SJCRH30 (cell line): ENCODE measurements around the gene GRM4. TPM values are rescaled to one million over a fixed set of nuclear protein-coding genes. Genes with fewer than 3 reads are reported as not detected.

Experiments used
- DNase-seq, 2 experiments: peaks; one replicate each; pipeline ENCODE4 v3.0.0-alpha.2; 2015 to 2020
- H3K27ac ChIP-seq: fragments of 250-450 bp; sonication (Bioruptor Pico); 2 replicates; pipeline ENCODE4 v1.5.1; 2020; ENCODE audit warnings: mild to moderate bottlenecking, moderate library complexity
- H3K27me3 ChIP-seq: fragments of 250-450 bp; sonication (Bioruptor Pico); 2 replicates; pipeline ENCODE4 v1.5.1; 2020; ENCODE audit warnings: mild to moderate bottlenecking, moderate library complexity
- H3K36me3 ChIP-seq: fragments of 250-450 bp; sonication (Bioruptor Pico); 2 replicates; pipeline ENCODE4 v1.5.1; 2020; ENCODE audit warnings: mild to moderate bottlenecking, moderate library complexity
- H3K4me1 ChIP-seq: fragments of 250-450 bp; sonication (Bioruptor Pico); 2 replicates; pipeline ENCODE4 v1.5.1; 2020; ENCODE audit warnings: mild to moderate bottlenecking, moderate library complexity
- H3K4me3 ChIP-seq: fragments of 250-450 bp; sonication (Bioruptor Pico); 2 replicates; pipeline ENCODE4 v1.5.1; 2020; ENCODE audit warnings: mild to moderate bottlenecking, moderate library complexity
- H3K9me3 ChIP-seq: fragments of 250-450 bp; sonication (Bioruptor Pico); replicated peaks from 2 replicates; pipeline ENCODE4 v1.5.1; 2020; ENCODE audit warnings: mild to moderate bottlenecking, moderate library complexity
- total RNA-seq: library from RNA; depleted of rRNA; stranded (reverse); fragments of >200 nt; shearing (Covaris generic); gene quantifications from 2 replicates; pipeline ENCODE4 v1.2.3, GENCODE V29; 2014

The GRM4 gene
- total RNA-seq, 1 experiment from 2014 or later: 0.06 TPM

GRCh38 chr6:34140075-34140474 lies 5.8 kb downstream of the GRM4 start:
- H3K4me3 ChIP-seq: no peak overlapping the region
- H3K4me1 ChIP-seq: no peaks in the 10 kb centered on the region
- no peaks in the 10 kb centered on the region for H3K36me3 ChIP-seq
- no peak overlapping the region for H3K27ac ChIP-seq
- H3K9me3 ChIP-seq: no peaks in the 10 kb centered on the region
- no peaks in the 10 kb centered on the region; the same call in 1 of the 2 replicates for H3K27me3 ChIP-seq
- DNase-seq: no peak

DNA sequence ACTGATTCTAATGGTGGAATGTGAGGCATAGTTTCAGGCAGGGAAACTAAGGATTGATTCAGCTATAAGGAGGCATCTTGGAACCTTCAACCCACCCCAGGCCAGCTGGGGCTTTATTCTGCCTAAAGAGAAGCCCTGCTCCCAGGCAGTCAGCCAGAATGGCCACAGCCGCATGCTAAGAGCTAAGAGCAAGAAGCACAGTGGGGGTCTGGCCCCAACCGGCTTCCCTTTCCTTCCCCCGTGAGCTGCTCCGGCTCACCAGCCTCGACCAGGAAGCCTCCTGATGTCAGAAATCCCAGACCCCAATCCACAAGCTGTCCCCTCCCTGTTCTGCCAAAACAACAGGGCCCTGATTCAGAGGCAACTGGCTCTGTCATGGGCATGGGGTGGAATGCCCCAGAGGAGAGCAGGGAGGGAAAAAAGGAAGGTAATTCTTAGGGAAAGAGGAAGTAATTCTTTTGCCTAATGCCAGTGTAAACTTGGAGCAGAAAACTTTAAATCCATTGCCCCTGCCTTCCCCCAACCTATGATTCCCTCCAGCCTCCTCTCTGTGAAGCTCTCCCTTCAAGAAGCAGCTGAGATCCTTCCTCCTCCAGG lies 6.9 kb downstream of the GRM4 start:
- Histone ChIP-seq H3K4me1 (no peaks in the 10 kb centered on the region), H3K4me3 (no peak overlapping the region), H3K9me3 (no peaks in the 10 kb centered on the region), H3K27me3 (no peaks in the 10 kb centered on the region; the same call in 1 of the 2 replicates), H3K27ac (no peak overlapping the region), H3K36me3 (no peaks in the 10 kb centered on the region)
- DNase-seq: no peak

DNA sequence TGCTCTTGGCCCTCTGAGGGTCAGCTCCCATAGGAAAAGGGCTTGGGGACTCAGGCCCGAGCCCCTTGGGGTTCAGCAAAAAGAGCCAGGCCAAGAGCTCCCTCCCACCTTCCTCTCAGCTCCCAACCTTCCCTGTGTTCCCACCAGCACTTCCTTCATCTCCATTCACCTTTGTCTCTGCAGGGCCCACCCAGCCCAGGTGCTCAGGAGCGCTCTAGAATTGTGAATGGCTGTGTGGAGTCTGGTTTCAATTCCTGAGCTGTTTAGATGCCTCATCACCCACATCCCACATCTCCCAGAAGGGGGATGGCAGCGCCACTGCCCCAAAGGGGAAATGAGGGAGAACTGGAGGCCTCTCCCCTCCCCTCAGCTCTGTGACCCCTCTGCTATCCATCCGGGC lies 7.7 kb downstream of the GRM4 start:
- Histone ChIP-seq H3K4me3 (no peak overlapping the region), H3K4me1 (no peaks in the 10 kb centered on the region), H3K27me3 (no peaks in the 10 kb centered on the region; the same call in 1 of the 2 replicates), H3K36me3 (no peaks in the 10 kb centered on the region), H3K27ac (no peak overlapping the region), H3K9me3 (no peaks in the 10 kb centered on the region)
- no peak for DNase-seq

DNA sequence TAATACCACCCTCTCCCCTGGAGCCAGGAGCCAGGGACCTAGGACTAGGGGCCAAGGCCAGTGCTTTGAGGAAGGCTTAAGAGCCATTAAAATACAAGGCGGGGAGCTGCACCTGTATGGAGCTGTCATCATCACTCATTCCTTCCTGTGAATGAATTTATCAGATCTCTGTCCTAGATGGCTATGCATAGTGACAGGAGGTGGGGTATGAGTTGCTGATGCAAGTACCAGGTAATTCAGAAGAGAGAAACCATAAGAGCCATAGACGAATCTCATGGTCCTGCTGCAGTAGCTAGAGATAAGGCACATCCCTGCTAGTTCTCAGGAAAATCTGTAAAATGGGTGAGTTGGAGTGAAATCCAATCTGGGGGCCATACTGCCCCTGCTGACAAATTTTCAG lies 10.3 kb downstream of the GRM4 start:
- H3K4me1 ChIP-seq: no peaks in the 10 kb centered on the region
- no peak for DNase-seq
- H3K27me3 ChIP-seq: no peaks in the 10 kb centered on the region; the same call in 1 of the 2 replicates
- H3K27ac ChIP-seq: no peak overlapping the region
- H3K36me3 ChIP-seq: no peaks in the 10 kb centered on the region
- no peak overlapping the region for H3K4me3 ChIP-seq
- H3K9me3 ChIP-seq: no peaks in the 10 kb centered on the region

DNA sequence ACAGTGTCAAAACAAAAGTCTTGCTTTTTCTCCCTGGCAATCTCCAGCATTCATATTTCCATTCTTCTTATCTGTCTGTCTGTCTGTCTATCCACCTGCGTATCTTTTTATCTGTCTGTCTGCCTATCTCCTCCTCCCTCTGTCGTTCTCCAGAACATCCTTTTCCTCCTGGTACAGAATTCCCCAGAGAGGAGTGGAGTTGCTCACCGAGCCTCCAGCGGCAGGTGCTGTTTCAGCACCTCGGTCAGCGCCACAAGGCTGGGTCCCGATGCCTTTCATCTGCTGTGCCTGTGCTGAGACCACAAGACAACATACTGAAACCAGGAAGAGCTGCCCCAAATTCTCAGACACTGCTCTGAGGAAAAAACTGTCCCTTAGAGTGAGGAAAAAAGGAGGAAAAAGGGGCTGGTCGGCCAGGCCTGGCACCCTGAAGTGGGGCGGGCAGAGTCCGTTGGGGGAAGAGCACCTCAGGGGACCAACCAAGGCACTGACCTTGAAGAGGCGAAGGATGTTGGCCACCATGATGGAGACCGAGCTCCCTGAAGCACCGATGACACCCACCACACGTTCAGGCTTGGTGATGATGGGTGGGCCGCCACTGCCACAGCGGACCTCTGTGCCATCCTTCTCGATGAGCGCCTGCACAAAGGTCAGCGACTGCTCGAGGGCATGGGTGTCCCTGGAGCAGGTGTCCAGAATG lies 13.3 kb downstream of the GRM4 start:
- no peaks in the 10 kb centered on the region for H3K9me3 ChIP-seq
- DNase-seq: peak; percentile 58 to 70
- H3K4me1 ChIP-seq: no peaks in the 10 kb centered on the region
- no peaks in the 10 kb centered on the region for H3K27me3 ChIP-seq
- no peaks in the 10 kb centered on the region for H3K36me3 ChIP-seq
- H3K4me3 ChIP-seq: no peak overlapping the region
- no peak overlapping the region for H3K27ac ChIP-seq

GRCh38 chr6:34131326-34132290 lies 14.3 kb downstream of the GRM4 start:
- Histone ChIP-seq H3K4me1 (no peaks in the 10 kb centered on the region), H3K27ac (no peak overlapping the region), H3K27me3 (no peaks in the 10 kb centered on the region), H3K36me3 (no peaks in the 10 kb centered on the region), H3K4me3 (no peak overlapping the region), H3K9me3 (no peaks in the 10 kb centered on the region)
- DNase-seq: no peak

DNA sequence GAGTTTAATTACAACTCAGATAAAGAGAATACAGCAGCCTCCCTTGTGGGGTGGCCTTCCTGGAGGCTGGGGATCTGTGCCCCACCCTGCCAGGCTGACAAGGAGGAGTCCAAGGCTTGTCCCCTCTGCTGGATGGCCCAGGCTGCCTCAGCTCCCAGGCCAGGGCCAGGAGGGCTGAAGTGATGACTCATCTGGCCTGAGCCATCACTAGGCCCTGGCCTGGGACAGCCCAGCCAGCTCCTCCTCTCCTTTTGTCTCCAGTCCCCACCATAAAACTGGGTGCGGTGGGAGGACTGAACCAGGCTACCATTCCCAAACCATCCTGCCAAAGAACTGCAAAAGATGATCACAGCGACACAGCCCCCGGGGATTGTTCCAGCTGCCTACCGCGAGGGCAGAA lies 15.0 kb downstream of the GRM4 start:
- Histone ChIP-seq H3K27me3 (no peaks in the 10 kb centered on the region), H3K4me1 (no peaks in the 10 kb centered on the region), H3K27ac (no peak overlapping the region), H3K36me3 (no peaks in the 10 kb centered on the region), H3K9me3 (no peaks in the 10 kb centered on the region), H3K4me3 (no peak overlapping the region)
- DNase-seq: no peak

DNA sequence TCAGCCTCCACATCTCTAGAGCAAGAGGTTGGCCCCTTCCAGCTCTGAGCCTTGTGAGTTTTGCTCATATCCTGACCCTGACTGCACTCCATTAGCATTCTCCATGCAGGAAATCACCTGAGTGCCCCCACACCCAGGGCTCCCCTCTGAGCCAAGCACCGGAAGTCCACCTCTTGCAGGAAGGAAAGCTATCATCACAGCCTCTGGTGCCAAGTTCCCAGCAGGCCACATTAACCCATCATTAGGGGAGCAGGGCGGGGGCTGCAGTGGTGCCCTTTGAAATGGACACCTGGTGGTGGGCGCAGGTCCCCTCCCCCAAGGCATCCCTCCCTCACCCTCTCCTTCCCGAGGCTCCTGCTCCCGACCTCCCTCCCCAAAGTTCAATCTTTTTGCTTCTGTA lies 16.1 kb downstream of the GRM4 start:
- H3K27ac ChIP-seq: no peak overlapping the region

GRCh38 chr6:34128045-34128444 lies 17.8 kb downstream of the GRM4 start:
- no peaks in the 10 kb centered on the region for H3K27me3 ChIP-seq
- DNase-seq: no peak
- no peaks in the 10 kb centered on the region for H3K9me3 ChIP-seq
- no peak overlapping the region for H3K27ac ChIP-seq
- H3K4me1 ChIP-seq: no peaks in the 10 kb centered on the region
- H3K36me3 ChIP-seq: no peaks in the 10 kb centered on the region
- no peak overlapping the region for H3K4me3 ChIP-seq

More for the DNA sequence above, 16.1 kb downstream of the GRM4 start:
- H3K9me3 ChIP-seq: no peaks in the 10 kb centered on the region
- no peaks in the 10 kb centered on the region for H3K4me1 ChIP-seq
- DNase-seq: no peak
- no peak overlapping the region for H3K4me3 ChIP-seq
- no peaks in the 10 kb centered on the region for H3K27me3 ChIP-seq
- H3K36me3 ChIP-seq: no peaks in the 10 kb centered on the region

GRCh38 chr6:34126419-34126818 lies 19.5 kb downstream of the GRM4 start:
- Histone ChIP-seq H3K9me3 (no peaks in the 10 kb centered on the region), H3K27ac (no peak overlapping the region), H3K4me1 (no peaks in the 10 kb centered on the region), H3K27me3 (peaks cover 2% of the 10 kb centered on the region; the same call in 1 of the 2 replicates), H3K4me3 (no peak overlapping the region), H3K36me3 (no peaks in the 10 kb centered on the region)
- DNase-seq: no peak

DNA sequence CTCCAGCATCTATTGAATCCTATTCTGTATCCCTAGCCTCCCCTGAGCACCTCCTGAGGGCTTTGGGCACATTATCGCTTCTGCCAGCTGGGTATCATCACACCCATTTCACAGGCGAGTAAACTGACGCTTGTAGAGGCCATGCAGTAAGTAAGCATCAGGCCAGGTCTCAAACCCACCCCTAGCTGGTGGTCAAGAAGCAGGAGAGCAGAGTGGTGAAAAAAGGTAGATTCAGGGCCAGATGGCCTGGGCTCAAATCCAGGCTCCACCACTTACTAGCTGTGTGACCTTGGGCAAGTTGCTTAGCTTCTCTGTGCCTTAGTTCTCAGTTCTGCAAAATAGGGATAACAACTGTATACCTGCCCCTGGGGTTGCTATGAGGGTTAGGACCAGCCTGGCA lies 19.9 kb downstream of the GRM4 start:
- no peaks in the 10 kb centered on the region for H3K36me3 ChIP-seq
- DNase-seq: no peak
- H3K4me3 ChIP-seq: no peak overlapping the region
- peaks cover 4% of the 10 kb centered on the region; the same call in 1 of the 2 replicates for H3K27me3 ChIP-seq
- no peaks in the 10 kb centered on the region for H3K4me1 ChIP-seq
- no peak overlapping the region for H3K27ac ChIP-seq
- no peaks in the 10 kb centered on the region for H3K9me3 ChIP-seq

GRCh38 chr6:34120953-34121675 lies 24.8 kb downstream of the GRM4 start:
- no peak overlapping the region for H3K27ac ChIP-seq
- H3K9me3 ChIP-seq: no peaks in the 10 kb centered on the region
- H3K27me3 ChIP-seq: peaks cover 4% of the 10 kb centered on the region; the same call in 1 of the 2 replicates
- H3K36me3 ChIP-seq: no peaks in the 10 kb centered on the region
- no peak overlapping the region for H3K4me3 ChIP-seq
- peak in 1 of 2 experiments; percentile 14 for DNase-seq
- no peaks in the 10 kb centered on the region for H3K4me1 ChIP-seq

DNA sequence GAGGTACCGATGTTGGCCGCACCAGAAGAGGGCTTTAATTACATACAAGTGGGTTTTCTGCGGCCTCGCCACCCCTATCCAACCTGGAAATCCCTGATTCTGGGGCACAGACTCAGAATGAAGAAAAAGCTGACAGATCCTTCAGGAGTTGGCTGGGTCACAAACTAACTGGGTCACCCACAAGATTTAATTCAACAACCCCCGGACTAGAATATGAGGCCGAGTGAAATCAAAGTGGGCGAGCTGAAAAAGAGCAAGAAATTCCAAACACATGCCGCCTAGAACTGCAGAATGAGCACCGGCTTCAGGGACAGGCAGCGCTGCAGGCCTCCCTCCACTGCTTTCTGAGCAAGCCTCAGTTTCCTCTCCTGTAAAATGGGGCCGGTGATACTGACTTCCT lies 30.0 kb downstream of the GRM4 start:
- DNase-seq: no peak
- Histone ChIP-seq H3K4me3 (no peak overlapping the region), H3K36me3 (no peaks in the 10 kb centered on the region), H3K27ac (no peak overlapping the region), H3K9me3 (no peaks in the 10 kb centered on the region), H3K27me3 (no peaks in the 10 kb centered on the region), H3K4me1 (no peaks in the 10 kb centered on the region)

DNA sequence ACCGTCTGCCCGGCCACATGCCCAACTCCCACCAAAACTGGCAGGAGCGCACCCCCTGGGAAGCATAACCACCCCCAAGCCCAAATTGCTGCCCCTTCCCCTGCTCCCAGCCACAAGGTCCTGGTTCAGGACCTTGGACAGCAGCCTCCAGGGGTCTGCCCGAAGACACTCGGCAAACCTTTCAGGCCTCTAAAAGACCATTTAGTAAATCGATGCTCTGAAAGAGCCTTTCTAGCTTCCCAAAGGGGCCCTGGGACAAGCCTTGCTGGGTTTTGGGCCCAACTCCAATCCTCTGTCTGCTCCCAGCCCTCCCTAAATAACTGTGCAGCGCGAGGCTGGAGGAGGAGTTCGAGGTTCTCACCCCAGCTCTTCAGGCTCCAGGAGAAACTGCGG lies 30.5 kb downstream of the GRM4 start:
- no peaks in the 10 kb centered on the region for H3K9me3 ChIP-seq
- H3K36me3 ChIP-seq: no peaks in the 10 kb centered on the region
- DNase-seq: peak; percentile 21 to 65
- no peaks in the 10 kb centered on the region for H3K27me3 ChIP-seq
- H3K27ac ChIP-seq: no peak overlapping the region
- no peaks in the 10 kb centered on the region for H3K4me1 ChIP-seq
- no peak overlapping the region for H3K4me3 ChIP-seq
